AG04450 (cell line): Measurements from ENCODE around the gene CABP4. TPM values are rescaled to one million over a fixed set of nuclear protein-coding genes. Genes with fewer than 3 reads are reported as not detected.
A peak's percentile ranks its signal among the peaks of the same experiment; 100 is the strongest.

Source experiments
- CTCF ChIA-PET: fragments of 300-600, 350-600 bp; formaldehyde crosslinking; extraction: SDS; loops from one replicate; lab custom pipeline; 2022; ENCODE audit warnings: antibody characterized with exemption, inconsistent platforms; lab: Charles Lee
- POLR2A ChIA-PET: fragments of 350-600 bp; formaldehyde crosslinking; extraction: SDS; loops from one replicate; lab custom pipeline; 2021; ENCODE audit warnings: antibody characterized with exemption, inconsistent platforms; lab: Yijun Ruan, JAX
- DNase-seq: peaks from one replicate; pipeline ENCODE4 v3.0.0-alpha.2; 2011; ENCODE audit warnings: low read depth, low spot score
- H3K27ac ChIP-seq: one replicate; pipeline ENCODE4 v1.5.1; 2012; ENCODE audit warnings: low read depth, low read length, control low read depth
- H3K27me3 ChIP-seq: one replicate; pipeline ENCODE4 v1.6.0; 2012; ENCODE audit warnings: low read length; ENCODE audit not compliant: control insufficient read depth, insufficient read depth
- H3K4me3 ChIP-seq: 2 replicates; pipeline ENCODE4 v1.5.1; 2011; ENCODE audit warnings: mild to moderate bottlenecking, low read depth, low read length, control low read depth
- H3K9me3 ChIP-seq: 2 replicates; pipeline ENCODE4 v1.5.1; 2012; ENCODE audit warnings: low read length; ENCODE audit not compliant: control insufficient read depth, insufficient read depth
- polyA plus RNA-seq: library from polyadenylated mRNA; depleted of rRNA; stranded (reverse); fragments of >200 nt; gene quantifications from 2 replicates; pipeline ENCODE4 v1.2.3, GENCODE V29; 2011
- TF ChIP-seq, protein P1 (sequence below): IDR thresholded peaks from 2 replicates; pipeline ENCODE4 v1.5.1; 2011; ENCODE audit warnings: low read depth, low read length, control low read depth, inconsistent platforms

CABP4 gene
- polyA plus RNA-seq, 1 experiment: not detected

- POLR2A ChIA-PET: interaction anchor here (0.6 to 0.9 kb wide), 2 partner anchors 119 to 122 kb away, joined by 3 read pairs; no protein-coding TSS in a partner anchor
- CTCF ChIA-PET: no interaction called here
These were observed 36.3 kb downstream of the CABP4 start for GRCh38 chr11:67491276-67492068.

DNA sequence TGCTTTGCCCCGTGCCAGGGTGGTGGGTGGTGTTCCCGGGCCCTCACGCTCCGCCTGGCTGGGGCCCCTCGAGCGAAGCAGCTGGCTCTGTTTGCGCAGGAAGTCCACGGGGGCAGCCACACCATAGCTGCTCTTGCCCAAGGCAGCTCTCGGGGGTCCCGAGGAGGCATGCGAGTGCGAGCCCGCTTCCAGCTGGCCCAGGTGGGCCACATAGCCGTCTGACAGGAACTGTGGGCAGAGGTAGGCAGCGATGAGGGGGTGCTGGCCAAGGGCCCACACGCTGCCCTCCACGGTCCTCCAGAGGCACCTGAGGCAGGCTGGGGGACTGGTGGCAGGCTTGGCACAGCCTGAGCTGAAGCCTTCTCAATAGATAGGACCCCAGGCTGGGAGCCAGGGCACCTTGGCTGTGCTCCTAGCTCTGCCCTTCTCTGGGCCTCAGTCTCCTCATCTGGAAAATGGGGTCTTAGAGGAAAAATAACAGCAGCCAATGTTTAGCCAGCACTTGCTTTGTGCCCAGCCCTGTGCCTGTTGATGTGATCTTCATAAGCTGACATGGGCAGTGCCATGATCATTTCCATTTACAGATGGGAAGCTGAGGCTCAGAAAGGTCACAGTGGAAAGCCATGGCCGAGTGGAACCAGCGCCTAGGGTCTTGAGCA lies 37.0 kb downstream of the CABP4 start:
- H3K27me3 ChIP-seq: no peaks in the 10 kb centered on the region
- H3K9me3 ChIP-seq: no peaks in the 10 kb centered on the region; the same call in 1 of the 2 replicates
- no peak overlapping the region for H3K27ac ChIP-seq
- no peak for DNase-seq
- no peak overlapping the region for H3K4me3 ChIP-seq
- CTCF ChIA-PET: no interaction called here
- TF ChIP-seq, protein P1, sequence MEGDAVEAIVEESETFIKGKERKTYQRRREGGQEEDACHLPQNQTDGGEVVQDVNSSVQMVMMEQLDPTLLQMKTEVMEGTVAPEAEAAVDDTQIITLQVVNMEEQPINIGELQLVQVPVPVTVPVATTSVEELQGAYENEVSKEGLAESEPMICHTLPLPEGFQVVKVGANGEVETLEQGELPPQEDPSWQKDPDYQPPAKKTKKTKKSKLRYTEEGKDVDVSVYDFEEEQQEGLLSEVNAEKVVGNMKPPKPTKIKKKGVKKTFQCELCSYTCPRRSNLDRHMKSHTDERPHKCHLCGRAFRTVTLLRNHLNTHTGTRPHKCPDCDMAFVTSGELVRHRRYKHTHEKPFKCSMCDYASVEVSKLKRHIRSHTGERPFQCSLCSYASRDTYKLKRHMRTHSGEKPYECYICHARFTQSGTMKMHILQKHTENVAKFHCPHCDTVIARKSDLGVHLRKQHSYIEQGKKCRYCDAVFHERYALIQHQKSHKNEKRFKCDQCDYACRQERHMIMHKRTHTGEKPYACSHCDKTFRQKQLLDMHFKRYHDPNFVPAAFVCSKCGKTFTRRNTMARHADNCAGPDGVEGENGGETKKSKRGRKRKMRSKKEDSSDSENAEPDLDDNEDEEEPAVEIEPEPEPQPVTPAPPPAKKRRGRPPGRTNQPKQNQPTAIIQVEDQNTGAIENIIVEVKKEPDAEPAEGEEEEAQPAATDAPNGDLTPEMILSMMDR: no peak
- POLR2A ChIA-PET: interaction anchor here (0.6 to 1.0 kb wide), 2 partner anchors 9 to 120 kb away, joined by 3 to 5 read pairs; partner anchors contain the start of gene AIP

More at GRCh38 chr11:67491276-67492068, 36.3 kb downstream of the CABP4 start:
- TF ChIP-seq, protein P1: no peak
- Histone ChIP-seq H3K27ac (peak overlapping the region; percentile 39), H3K27me3 (no peaks in the 10 kb centered on the region), H3K4me3 (no peak overlapping the region), H3K9me3 (no peaks in the 10 kb centered on the region; the same call in 1 of the 2 replicates)
- no peak for DNase-seq

- no peak overlapping the region for H3K27ac ChIP-seq
- H3K27me3 ChIP-seq: no peaks in the 10 kb centered on the region
- no peak for DNase-seq
- no peaks in the 10 kb centered on the region; the same call in 1 of the 2 replicates for H3K9me3 ChIP-seq
- CTCF ChIA-PET: no interaction called here
- POLR2A ChIA-PET: interaction anchor here (1.0 kb wide), 1 partner anchor 10 kb away, joined by 5 read pairs; the partner anchor contains the start of gene AIP
- no peak overlapping the region for H3K4me3 ChIP-seq
- TF ChIP-seq, protein P1: no peak
These were observed 37.8 kb downstream of the CABP4 start for GRCh38 chr11:67492801-67493547.

GRCh38 chr11:67493548-67494370 lies 38.6 kb downstream of the CABP4 start:
- no peak overlapping the region for H3K4me3 ChIP-seq
- no peak for DNase-seq
- no peaks in the 10 kb centered on the region for H3K27me3 ChIP-seq
- H3K27ac ChIP-seq: no peak overlapping the region
- TF ChIP-seq, protein P1: no peak
- POLR2A ChIA-PET: no interaction called here
- CTCF ChIA-PET: no interaction called here
- H3K9me3 ChIP-seq: no peaks in the 10 kb centered on the region; the same call in 1 of the 2 replicates
